ENCODE data around the gene OPCML. TPM values are rescaled to one million over a fixed set of nuclear protein-coding genes. Genes with fewer than 3 reads are reported as not detected.

The OPCML gene
- not detected in 5 replicates for total RNA-seq (2022; extraction: Qiagen RNA extraction)

DNA sequence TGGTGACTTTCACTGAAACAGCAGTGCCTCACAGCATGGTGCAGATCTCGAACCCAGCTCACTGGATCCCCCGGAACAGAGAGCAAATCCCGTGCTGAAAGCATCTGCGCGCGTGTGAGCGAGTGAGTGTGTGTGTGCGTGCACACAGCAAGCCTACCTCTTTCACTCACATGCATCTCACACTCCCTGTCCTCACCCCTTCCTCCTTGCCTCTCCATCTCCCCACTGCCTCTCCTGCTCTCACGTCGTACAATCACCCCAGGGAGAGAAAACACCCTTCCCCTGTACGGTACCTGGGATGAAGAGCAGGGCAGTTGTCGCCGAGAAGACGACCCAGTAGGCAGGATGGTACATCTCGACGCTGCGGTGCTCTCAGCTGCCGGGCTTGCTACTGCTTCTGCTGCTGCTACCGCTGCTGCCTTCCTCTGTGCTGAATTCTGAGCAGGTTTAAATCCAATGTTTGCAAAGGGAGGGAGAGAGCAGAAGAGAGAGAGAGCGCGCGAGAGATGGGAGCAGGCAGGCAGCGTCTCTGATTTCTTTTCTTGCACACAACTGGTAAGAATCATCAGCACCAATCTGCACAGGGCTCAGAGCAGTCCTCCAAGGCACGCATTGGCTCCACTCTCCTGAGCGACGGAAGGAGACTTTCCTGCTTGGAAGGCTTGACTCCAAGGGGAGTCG, at the start of gene OPCML:
Gene OPCML, minus strand, starts transcription at position 531 of the 681 bp plus-strand sequence.

All from A549 treated with Hydrocortisone at 1 μM for 4 hours (cell line).